ENCODE data around the gene ARHGEF16. TPM values are rescaled to one million over a fixed set of nuclear protein-coding genes. Genes with fewer than 3 reads are reported as not detected.

ARHGEF16 gene
- total RNA-seq, 2 donors from 2014 or later: 47.7 to 64.7 TPM

DNA sequence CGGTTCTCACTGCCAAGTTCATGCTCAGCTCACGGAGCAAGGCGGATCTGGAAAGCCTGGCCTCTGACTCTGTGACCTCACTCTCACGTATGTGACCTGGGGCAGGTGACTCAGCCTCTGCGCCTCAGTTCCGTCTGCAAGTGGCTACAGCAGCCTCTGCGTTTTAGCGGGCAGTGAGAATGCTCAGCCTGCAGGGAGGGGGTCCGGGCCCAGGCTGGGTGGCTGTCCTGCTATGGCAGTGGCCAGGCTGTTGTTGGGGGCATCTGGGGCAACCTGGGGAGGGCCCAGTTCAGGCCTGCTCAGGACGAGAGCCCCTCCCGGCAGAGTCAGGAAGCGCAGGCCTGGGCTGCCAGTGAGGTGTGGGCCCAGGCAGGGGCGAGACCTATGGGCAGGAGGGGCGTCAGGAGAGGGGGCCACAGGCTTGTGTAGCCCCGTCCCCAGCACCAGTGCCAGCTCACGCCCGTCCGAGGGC lies 27.9 kb downstream of the ARHGEF16 start:
- H3K9me3 Mint-ChIP-seq: no peaks in the 10 kb centered on the region
- H3K9ac ChIP-seq (ENCODE audit: extremely low read depth, low read length, poor library complexity, severe bottlenecking): no peak overlapping the region
- H3K36me3 Mint-ChIP-seq (ENCODE audit: low read depth): peaks cover 1% of the 10 kb centered on the region
- 84 to 88% methylated on average over 9 to 18 of the region's 18 CpGs for WGBS, 2 experiments (ENCODE audit: insufficient coverage in 1 of 2, insufficient read length in 1 of 2)
- H3K4me1 Mint-ChIP-seq: peaks cover 2% of the 10 kb centered on the region
- H3K27me3 Mint-ChIP-seq (ENCODE audit: insufficient read depth): no peaks in the 10 kb centered on the region
- H3K27ac Mint-ChIP-seq: no peak overlapping the region
- H3K4me1 ChIP-seq (ENCODE audit: control insufficient read depth, insufficient read depth, low read length): no peaks in the 10 kb centered on the region
- TF ChIP-seq, protein P1, sequence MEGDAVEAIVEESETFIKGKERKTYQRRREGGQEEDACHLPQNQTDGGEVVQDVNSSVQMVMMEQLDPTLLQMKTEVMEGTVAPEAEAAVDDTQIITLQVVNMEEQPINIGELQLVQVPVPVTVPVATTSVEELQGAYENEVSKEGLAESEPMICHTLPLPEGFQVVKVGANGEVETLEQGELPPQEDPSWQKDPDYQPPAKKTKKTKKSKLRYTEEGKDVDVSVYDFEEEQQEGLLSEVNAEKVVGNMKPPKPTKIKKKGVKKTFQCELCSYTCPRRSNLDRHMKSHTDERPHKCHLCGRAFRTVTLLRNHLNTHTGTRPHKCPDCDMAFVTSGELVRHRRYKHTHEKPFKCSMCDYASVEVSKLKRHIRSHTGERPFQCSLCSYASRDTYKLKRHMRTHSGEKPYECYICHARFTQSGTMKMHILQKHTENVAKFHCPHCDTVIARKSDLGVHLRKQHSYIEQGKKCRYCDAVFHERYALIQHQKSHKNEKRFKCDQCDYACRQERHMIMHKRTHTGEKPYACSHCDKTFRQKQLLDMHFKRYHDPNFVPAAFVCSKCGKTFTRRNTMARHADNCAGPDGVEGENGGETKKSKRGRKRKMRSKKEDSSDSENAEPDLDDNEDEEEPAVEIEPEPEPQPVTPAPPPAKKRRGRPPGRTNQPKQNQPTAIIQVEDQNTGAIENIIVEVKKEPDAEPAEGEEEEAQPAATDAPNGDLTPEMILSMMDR (conservative IDR thresholded peaks at IDR 0.05): peak; percentile 46
- no peak overlapping the region for H3K4me3 ChIP-seq (ENCODE audit: low read length)
- H3K36me3 ChIP-seq (ENCODE audit: control insufficient read depth, insufficient read depth, low read length): no peaks in the 10 kb centered on the region
- no peaks in the 10 kb centered on the region for H3K27me3 ChIP-seq (ENCODE audit: control insufficient read depth, insufficient read depth, low read length, poor library complexity, severe bottlenecking)
- no peak overlapping the region for H3K4me3 Mint-ChIP-seq
- no peaks in the 10 kb centered on the region for H3K9me3 ChIP-seq (ENCODE audit: control insufficient read depth, low read length)
- H3K27ac ChIP-seq (ENCODE audit: low read depth, low read length): no peak overlapping the region
- DNase-seq: peak; percentile 73

DNA sequence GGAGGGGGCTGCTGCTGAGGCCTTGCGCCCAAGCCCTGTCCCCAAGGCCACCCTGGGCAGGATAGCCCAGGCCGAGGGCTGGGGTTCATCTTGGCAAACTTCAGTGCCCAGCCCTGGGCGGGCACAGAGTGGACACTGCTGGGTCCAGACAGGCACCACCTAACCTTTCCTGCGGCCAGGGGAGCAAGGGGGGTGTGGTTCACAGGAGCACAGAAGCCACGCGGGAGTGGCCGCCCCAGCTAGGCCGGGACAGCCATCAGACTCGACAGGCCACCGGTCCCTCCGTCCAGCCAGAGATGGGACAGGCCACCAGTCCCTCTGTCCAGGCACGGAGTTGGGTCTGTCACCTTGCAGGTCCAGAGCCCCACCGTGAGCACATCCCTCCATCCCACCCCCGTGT lies 28.9 kb downstream of the ARHGEF16 start:
- Histone ChIP-seq H3K9ac (ENCODE audit: extremely low read depth, low read length, poor library complexity, severe bottlenecking) (no peak overlapping the region), H3K27ac (ENCODE audit: low read depth, low read length) (no peak overlapping the region), H3K27me3 (ENCODE audit: control insufficient read depth, insufficient read depth, low read length, poor library complexity, severe bottlenecking) (no peaks in the 10 kb centered on the region), H3K4me1 (ENCODE audit: control insufficient read depth, insufficient read depth, low read length) (no peaks in the 10 kb centered on the region), H3K9me3 (ENCODE audit: control insufficient read depth, low read length) (peaks cover 2% of the 10 kb centered on the region), H3K36me3 (ENCODE audit: control insufficient read depth, insufficient read depth, low read length) (no peaks in the 10 kb centered on the region), H3K4me3 (ENCODE audit: low read length) (no peak overlapping the region)
- H3K9me3 Mint-ChIP-seq: peaks cover 5% of the 10 kb centered on the region
- 93 to 96% methylated on average over 10 to 14 of the region's 14 CpGs for WGBS, 2 experiments (ENCODE audit: insufficient coverage in 1 of 2, insufficient read length in 1 of 2)
- peaks cover 2% of the 10 kb centered on the region for H3K4me1 Mint-ChIP-seq
- DNase-seq: no peak
- H3K4me3 Mint-ChIP-seq: no peak overlapping the region
- TF ChIP-seq, protein P1 (conservative IDR thresholded peaks at IDR 0.05): no peak
- H3K27ac Mint-ChIP-seq: peak overlapping the region; percentile 88
- H3K27me3 Mint-ChIP-seq (ENCODE audit: insufficient read depth): no peaks in the 10 kb centered on the region
- H3K36me3 Mint-ChIP-seq (ENCODE audit: low read depth): peaks cover 6% of the 10 kb centered on the region

DNA sequence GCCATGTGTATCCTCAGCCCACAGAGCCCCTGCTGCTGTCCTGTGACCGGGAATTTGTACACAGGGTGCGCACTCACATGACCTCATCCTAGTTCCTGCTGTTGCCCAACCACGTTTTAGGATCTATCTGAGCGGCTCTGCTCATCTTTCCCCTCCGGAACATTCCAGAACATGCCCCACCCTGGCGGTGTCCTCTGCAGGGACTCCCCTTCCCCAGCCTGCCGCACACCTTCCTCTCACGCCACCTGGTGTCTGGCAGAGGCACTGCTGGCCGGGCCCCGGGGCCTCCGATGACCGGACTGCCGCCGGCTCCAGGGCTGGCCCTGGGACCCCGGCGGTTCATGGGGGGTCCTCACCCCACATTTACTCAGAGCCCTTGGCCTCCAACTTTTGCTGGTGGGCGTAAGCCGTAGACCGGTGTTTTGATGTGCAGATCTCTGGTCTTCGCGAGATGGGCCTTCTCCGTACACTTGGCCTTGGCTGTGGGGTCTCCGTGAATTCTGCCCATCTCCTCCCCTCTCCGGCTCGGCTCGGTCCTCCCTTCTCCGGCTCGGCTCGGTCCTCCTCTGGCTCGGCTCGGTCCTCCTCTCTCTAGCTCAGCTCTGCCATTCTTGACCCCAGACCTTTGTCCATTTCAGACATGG lies 29.5 kb downstream of the ARHGEF16 start:
- Mint-ChIP-seq H3K4me1 (peaks cover 2% of the 10 kb centered on the region), H3K36me3 (ENCODE audit: low read depth) (peaks cover 12% of the 10 kb centered on the region), H3K9me3 (peaks cover 11% of the 10 kb centered on the region), H3K4me3 (no peak overlapping the region), H3K27ac (peak overlapping the region; percentile 88), H3K27me3 (ENCODE audit: insufficient read depth) (no peaks in the 10 kb centered on the region)
- Histone ChIP-seq H3K27me3 (ENCODE audit: control insufficient read depth, insufficient read depth, low read length, poor library complexity, severe bottlenecking) (no peaks in the 10 kb centered on the region), H3K36me3 (ENCODE audit: control insufficient read depth, insufficient read depth, low read length) (no peaks in the 10 kb centered on the region), H3K4me1 (ENCODE audit: control insufficient read depth, insufficient read depth, low read length) (no peaks in the 10 kb centered on the region), H3K9me3 (ENCODE audit: control insufficient read depth, low read length) (peaks cover 7% of the 10 kb centered on the region), H3K27ac (ENCODE audit: low read depth, low read length) (no peak overlapping the region), H3K4me3 (ENCODE audit: low read length) (no peak overlapping the region), H3K9ac (ENCODE audit: extremely low read depth, low read length, poor library complexity, severe bottlenecking) (no peak overlapping the region)
- TF ChIP-seq, protein P1 (conservative IDR thresholded peaks at IDR 0.05): peak; percentile 92
- DNase-seq: peak; percentile 94
- WGBS, 2 experiments (ENCODE audit: insufficient coverage in 1 of 2, insufficient read length in 1 of 2): 68 to 78% methylated on average over 19 to 31 of the region's 31 CpGs

Measured in endodermal cell (in vitro differentiated cells).